ENCODE measurements around the gene SPG11.
A peak's percentile ranks its signal among the peaks of the same experiment; 100 is the strongest.
"Not testable (repeated sequence)": the region's sequence is repeated elsewhere in the genome, so short reads cannot be mapped to it uniquely, and the experiment has no call there.

Gene SPG11

DNA sequence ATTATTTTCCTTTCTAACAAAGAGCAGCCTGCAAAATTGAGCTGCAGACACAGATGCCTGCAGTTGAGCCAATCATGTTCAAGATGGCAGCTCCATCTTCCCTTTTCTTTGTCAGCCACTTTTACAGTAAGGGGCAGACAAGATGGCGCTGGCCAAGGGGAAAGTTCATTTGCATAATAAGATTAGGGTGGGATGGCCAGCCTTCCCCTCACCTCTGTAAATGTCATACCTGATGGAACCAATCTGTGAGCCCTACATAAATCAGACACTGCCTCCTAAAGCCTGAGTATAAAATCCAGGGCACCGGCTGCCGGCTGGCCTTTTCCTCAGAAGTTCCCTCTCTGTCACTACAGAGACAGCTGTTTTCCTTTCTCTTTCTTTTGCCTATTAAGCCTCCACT, 31.8 kb upstream of the SPG11 start:
- Histone ChIP-seq H3K4me3 (ENCODE audit: low read depth, low read length) (no peak overlapping the region), H3K36me3 (no peaks in the 10 kb centered on the region), H3K27me3 (ENCODE audit: insufficient read depth, low read depth, severe bottlenecking) (no peaks in the 10 kb centered on the region), H3K27ac (peak overlapping the region; percentile 32; the same call in 1 of the 2 replicates), H3K9me3 (ENCODE audit: severe bottlenecking) (no peaks in the 10 kb centered on the region)
- DNase-seq, result peak; percentile 74
- TF ChIP-seq, protein P1, sequence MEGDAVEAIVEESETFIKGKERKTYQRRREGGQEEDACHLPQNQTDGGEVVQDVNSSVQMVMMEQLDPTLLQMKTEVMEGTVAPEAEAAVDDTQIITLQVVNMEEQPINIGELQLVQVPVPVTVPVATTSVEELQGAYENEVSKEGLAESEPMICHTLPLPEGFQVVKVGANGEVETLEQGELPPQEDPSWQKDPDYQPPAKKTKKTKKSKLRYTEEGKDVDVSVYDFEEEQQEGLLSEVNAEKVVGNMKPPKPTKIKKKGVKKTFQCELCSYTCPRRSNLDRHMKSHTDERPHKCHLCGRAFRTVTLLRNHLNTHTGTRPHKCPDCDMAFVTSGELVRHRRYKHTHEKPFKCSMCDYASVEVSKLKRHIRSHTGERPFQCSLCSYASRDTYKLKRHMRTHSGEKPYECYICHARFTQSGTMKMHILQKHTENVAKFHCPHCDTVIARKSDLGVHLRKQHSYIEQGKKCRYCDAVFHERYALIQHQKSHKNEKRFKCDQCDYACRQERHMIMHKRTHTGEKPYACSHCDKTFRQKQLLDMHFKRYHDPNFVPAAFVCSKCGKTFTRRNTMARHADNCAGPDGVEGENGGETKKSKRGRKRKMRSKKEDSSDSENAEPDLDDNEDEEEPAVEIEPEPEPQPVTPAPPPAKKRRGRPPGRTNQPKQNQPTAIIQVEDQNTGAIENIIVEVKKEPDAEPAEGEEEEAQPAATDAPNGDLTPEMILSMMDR (IDR thresholded peaks at IDR 0.05; ENCODE audit: low read depth, low read length), result no peak

DNA sequence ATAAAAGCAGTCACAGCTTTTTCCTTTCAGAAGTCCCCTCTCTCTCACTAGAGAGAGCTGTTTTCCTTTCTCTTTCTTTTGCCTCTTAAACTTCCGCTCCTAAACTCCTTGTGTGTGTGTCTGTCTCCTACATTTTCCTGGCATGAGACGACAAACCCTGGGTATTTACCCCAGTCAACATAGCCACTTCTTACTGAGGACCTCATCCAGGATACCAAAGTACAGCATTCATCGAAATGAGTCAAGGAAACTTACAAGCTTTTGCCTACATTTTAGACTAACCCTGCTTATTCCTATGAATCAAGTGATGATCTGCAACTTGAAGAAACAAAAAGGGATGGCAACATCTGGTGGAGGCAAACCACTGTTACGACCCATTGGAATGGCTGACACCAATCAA, 31.0 kb upstream of the SPG11 start:
- H3K4me3 ChIP-seq (ENCODE audit: low read depth, low read length), result no peak overlapping the region
- no peaks in the 10 kb centered on the region for H3K9me3 ChIP-seq (ENCODE audit: severe bottlenecking)
- no peaks in the 10 kb centered on the region for H3K36me3 ChIP-seq
- H3K27me3 ChIP-seq (ENCODE audit: insufficient read depth, low read depth, severe bottlenecking), result no peaks in the 10 kb centered on the region
- TF ChIP-seq, protein P1 (IDR thresholded peaks at IDR 0.05; ENCODE audit: low read depth, low read length), result no peak
- no peak overlapping the region for H3K27ac ChIP-seq
- no peak for DNase-seq

DNA sequence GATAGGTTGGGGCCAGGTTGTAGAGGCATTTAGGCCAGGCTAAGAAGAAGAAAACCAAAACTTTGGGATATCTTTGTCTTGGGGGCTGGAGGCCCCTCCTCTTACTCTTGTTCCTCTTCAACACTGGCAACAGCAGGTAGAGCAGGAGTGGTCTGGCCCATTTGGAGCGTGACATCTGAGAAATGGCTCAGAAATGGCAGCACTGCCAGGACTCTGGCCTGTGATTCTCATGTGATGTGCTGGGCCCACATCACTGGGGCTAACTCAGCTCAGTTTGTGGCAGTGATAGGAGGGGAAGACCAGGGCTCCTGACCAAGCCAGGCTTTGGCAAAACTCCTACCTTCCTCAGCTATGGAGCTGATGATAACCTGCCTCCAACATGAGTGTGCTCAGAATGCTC, 29.2 kb upstream of the SPG11 start:
- H3K36me3 ChIP-seq, result no peaks in the 10 kb centered on the region
- H3K27ac ChIP-seq, result no peak overlapping the region
- no peak for DNase-seq
- TF ChIP-seq, protein P1 (IDR thresholded peaks at IDR 0.05; ENCODE audit: low read depth, low read length), result no peak
- H3K27me3 ChIP-seq (ENCODE audit: insufficient read depth, low read depth, severe bottlenecking), result no peaks in the 10 kb centered on the region
- no peak overlapping the region for H3K4me3 ChIP-seq (ENCODE audit: low read depth, low read length)
- H3K9me3 ChIP-seq (ENCODE audit: severe bottlenecking), result peaks cover 2% of the 10 kb centered on the region

DNA sequence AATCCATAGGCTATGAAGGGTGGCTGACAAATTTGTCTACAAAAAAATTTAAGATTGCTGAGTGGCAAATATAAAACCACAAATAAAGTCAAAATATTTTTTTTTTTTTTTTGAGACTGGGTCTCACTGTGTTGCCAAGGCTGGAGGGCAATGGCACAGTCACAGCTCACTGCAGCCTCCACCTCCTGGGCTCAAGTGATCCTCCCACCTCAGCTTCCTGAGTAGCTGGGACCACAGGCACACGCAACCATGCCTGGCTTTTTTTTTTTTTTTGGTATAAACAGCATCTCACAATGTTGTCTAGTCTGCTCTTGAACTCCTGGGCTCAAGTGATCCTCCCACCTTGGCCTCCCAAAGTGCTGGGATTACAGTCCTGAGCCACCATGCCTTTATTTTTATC, 26.8 kb upstream of the SPG11 start:
- not testable (repeated sequence) for H3K9me3 ChIP-seq (ENCODE audit: severe bottlenecking); H3K27ac ChIP-seq; DNase-seq; H3K27me3 ChIP-seq (ENCODE audit: insufficient read depth, low read depth, severe bottlenecking); H3K36me3 ChIP-seq; H3K4me3 ChIP-seq (ENCODE audit: low read depth, low read length)

DNA sequence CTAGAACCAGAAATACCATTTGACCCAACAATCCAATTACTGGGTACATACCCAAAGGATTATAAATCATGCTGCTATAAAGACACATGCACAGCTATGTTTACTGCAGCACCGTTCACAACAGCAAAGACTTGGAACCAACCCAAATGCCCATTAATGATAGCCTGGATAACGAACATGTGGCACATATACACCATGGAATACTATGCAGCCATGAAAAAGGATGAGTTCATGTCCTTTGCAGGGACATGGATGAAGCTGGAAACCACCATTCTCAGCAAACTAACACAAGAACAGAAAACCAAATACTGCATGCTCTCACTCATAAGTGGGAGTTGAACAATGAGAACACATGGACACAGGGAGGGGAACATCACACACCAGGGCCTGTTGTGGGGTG, 25.9 kb upstream of the SPG11 start:
- not testable (repeated sequence) for H3K9me3 ChIP-seq (ENCODE audit: severe bottlenecking); DNase-seq; H3K36me3 ChIP-seq; H3K4me3 ChIP-seq (ENCODE audit: low read depth, low read length); H3K27ac ChIP-seq; H3K27me3 ChIP-seq (ENCODE audit: insufficient read depth, low read depth, severe bottlenecking)

DNA sequence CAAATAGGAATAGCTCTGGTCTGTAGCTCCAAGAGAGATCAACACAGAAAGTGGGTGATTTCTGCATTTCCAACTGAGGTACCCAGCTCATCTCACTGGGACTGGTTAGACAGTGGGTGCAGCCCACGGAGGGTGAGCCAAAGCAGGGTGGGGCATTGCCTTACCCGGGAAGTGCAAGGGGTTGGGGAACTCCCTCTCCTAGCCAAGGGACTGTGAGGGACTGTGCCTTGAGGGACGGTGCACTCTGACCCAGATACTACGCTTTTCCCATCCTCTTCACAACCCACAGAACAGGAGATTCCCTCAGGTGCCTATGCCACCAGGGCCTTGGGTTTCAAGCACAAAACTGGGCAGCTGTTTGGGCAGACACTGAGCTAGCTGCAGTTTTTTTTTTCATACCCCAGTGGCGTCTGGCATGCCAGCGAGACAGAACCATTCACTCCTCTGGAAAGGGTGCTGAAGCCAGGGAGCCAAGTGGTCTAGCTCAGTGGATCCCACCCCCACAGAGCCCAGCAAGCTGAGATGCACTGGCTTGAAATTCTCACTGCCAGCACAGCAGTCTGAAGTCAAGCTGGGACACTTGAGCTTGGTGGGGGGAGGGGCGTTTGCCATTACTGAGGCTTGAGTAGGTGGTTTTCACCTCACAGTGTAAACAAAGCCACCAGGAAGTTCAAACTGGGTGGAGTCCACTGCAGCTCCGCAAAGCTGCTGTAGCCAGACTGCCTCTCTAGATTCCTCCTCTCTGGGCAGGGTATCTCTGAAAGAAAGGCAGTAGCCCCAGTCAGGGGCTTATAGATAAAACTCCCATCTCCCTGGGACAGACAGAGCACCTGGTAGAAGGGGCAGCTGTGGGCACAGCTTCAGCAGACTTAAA, 19.6 kb upstream of the SPG11 start:
- DNase-seq, result peak; percentile 84
- not testable (repeated sequence) for H3K9me3 ChIP-seq (ENCODE audit: severe bottlenecking); H3K36me3 ChIP-seq; H3K4me3 ChIP-seq (ENCODE audit: low read depth, low read length); H3K27me3 ChIP-seq (ENCODE audit: insufficient read depth, low read depth, severe bottlenecking)
- H3K27ac ChIP-seq, result peak overlapping the region; percentile 42

DNA sequence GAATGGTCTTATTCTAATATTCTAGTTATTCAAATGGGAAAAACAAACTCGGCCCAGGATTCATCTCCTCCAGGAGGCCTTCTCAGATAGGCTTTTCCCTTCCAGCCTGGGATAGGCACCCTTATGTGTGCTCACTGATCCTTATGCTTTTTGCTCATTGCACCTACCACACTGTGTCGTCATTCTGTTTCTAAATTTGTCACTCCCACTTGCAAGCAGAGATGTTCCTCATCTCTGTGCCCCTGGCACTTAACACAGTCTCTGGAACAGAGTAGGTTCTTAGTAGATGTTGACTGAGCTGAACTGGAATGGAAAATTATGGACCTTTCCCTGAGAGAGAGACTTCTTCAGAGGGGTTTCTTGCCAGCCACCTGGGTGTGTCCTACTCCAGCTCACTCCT, 18.7 kb upstream of the SPG11 start:
- TF ChIP-seq, protein P1 (IDR thresholded peaks at IDR 0.05; ENCODE audit: low read depth, low read length), result no peak
- no peak overlapping the region for H3K27ac ChIP-seq
- DNase-seq, result no peak

More for the DNA sequence above, 18.7 kb upstream of the SPG11 start:
- Histone ChIP-seq H3K27me3 (ENCODE audit: insufficient read depth, low read depth, severe bottlenecking) (no peaks in the 10 kb centered on the region), H3K9me3 (ENCODE audit: severe bottlenecking) (no peaks in the 10 kb centered on the region), H3K4me3 (ENCODE audit: low read depth, low read length) (no peak overlapping the region), H3K36me3 (no peaks in the 10 kb centered on the region)

All from WERI-Rb-1 (cell line).